Measurements from ENCODE around the gene GMPS. TPM values are rescaled to one million over a fixed set of nuclear protein-coding genes. Genes with fewer than 3 reads are reported as not detected.
"Not testable (repeated sequence)": the region's sequence is repeated elsewhere in the genome, so short reads cannot be mapped to it uniquely, and the experiment has no call there.

The GMPS gene
- total RNA-seq, 1 donor, result 41.3 TPM

DNA sequence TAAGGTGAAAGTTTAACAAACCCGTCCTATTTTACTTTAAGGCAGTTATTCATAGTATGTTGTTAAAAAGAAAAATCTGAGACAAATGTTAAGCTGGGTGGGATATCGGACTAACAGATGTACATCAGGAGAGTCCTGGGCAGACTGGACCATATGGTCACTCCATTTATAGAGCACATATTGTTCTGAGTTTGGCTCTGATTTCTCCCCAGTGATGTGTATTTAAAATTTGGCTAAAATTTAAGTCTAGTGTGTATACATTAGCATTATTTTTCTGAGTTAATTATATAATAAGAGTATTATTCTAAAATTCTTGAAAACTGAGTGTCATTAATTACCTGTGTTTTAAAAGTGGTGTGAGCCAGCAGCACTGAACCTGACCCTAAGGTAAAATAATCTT lies 6.1 kb downstream of the GMPS start:
- TF ChIP-seq, protein P1, sequence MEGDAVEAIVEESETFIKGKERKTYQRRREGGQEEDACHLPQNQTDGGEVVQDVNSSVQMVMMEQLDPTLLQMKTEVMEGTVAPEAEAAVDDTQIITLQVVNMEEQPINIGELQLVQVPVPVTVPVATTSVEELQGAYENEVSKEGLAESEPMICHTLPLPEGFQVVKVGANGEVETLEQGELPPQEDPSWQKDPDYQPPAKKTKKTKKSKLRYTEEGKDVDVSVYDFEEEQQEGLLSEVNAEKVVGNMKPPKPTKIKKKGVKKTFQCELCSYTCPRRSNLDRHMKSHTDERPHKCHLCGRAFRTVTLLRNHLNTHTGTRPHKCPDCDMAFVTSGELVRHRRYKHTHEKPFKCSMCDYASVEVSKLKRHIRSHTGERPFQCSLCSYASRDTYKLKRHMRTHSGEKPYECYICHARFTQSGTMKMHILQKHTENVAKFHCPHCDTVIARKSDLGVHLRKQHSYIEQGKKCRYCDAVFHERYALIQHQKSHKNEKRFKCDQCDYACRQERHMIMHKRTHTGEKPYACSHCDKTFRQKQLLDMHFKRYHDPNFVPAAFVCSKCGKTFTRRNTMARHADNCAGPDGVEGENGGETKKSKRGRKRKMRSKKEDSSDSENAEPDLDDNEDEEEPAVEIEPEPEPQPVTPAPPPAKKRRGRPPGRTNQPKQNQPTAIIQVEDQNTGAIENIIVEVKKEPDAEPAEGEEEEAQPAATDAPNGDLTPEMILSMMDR (IDR thresholded peaks at IDR 0.05; ENCODE audit: extremely low read depth, low read depth, low read length), result no peak
- H4K20me1 ChIP-seq (ENCODE audit: insufficient read depth, low read length), result peaks cover 27% of the 10 kb centered on the region
- H3K27me3 ChIP-seq (ENCODE audit: insufficient read depth, low read length), result no peaks in the 10 kb centered on the region
- H3K4me3 ChIP-seq (ENCODE audit: insufficient read depth, low read length), result no peak overlapping the region
- H3K27ac ChIP-seq (ENCODE audit: low read depth, low read length), result no peak overlapping the region
- no peaks in the 10 kb centered on the region for H3K36me3 ChIP-seq (ENCODE audit: insufficient read depth, low read length)
- H3K4me2 ChIP-seq (ENCODE audit: insufficient read depth, low read length), result no peak overlapping the region
- peaks cover 5% of the 10 kb centered on the region for H3K4me1 ChIP-seq (ENCODE audit: insufficient read depth, low read length)
- no peak for DNase-seq (ENCODE audit: insufficient read length, low spot score, missing footprints)
- H3K79me2 ChIP-seq (ENCODE audit: insufficient read depth, low read length), result peaks cover 99% of the 10 kb centered on the region
- no peak overlapping the region for H2AFZ ChIP-seq (ENCODE audit: low read length)
- no peaks in the 10 kb centered on the region for H3K9me3 ChIP-seq (ENCODE audit: low read depth, low read length)

DNA sequence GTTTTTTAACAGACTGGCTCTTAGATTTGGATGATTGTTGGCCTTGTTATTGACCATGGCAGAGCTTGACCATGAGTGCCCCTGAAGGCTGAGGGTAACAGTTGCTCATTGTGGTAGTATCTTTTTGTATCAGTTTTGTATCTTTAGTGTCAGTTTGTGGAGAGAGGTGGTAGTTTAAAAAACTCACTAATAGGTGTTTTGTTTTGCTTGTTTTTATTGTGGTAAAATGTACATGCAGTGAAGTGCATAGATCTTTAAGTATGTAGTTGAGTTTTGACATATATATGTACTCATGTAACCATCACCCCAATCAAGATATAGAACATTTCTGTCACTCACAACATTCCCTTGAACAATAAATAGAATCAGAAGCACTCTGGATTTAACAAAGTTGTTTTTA lies 9.8 kb downstream of the GMPS start:
- TF ChIP-seq, protein P1 (IDR thresholded peaks at IDR 0.05; ENCODE audit: extremely low read depth, low read depth, low read length), result no peak
- H4K20me1 ChIP-seq (ENCODE audit: insufficient read depth, low read length), result peaks cover 17% of the 10 kb centered on the region
- no peak for DNase-seq (ENCODE audit: insufficient read length, low spot score, missing footprints)
- no peak overlapping the region for H3K4me2 ChIP-seq (ENCODE audit: insufficient read depth, low read length)
- no peak overlapping the region for H3K27ac ChIP-seq (ENCODE audit: low read depth, low read length)
- no peaks in the 10 kb centered on the region for H3K27me3 ChIP-seq (ENCODE audit: insufficient read depth, low read length)
- no peaks in the 10 kb centered on the region for H3K4me1 ChIP-seq (ENCODE audit: insufficient read depth, low read length)
- H3K79me2 ChIP-seq (ENCODE audit: insufficient read depth, low read length), result peaks cover 97% of the 10 kb centered on the region
- no peaks in the 10 kb centered on the region for H3K9me3 ChIP-seq (ENCODE audit: low read depth, low read length)
- no peaks in the 10 kb centered on the region for H3K36me3 ChIP-seq (ENCODE audit: insufficient read depth, low read length)
- no peak overlapping the region for H3K4me3 ChIP-seq (ENCODE audit: insufficient read depth, low read length)
- no peak overlapping the region for H2AFZ ChIP-seq (ENCODE audit: low read length)

DNA sequence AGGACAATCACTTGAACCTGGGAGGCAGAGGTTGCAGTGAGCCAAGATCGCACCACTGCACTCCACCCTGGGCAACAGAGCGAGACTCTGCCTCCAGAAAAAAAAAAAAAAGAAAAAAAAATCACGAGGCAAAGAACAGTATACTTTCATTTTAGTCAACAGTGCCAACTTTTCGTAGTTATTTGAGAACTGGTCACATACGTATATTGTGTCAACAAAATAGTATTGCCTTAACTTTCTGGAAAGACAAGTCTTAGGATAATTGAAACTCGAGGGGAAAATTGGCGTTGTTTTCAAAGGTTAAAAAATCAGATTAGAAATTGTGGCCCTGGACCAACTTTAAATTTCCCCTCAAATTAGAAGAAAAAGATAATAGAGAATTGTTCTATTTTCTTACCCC lies 13.8 kb downstream of the GMPS start:
- TF ChIP-seq, protein P1 (IDR thresholded peaks at IDR 0.05; ENCODE audit: extremely low read depth, low read depth, low read length), result no peak
- Histone ChIP-seq H3K36me3 (ENCODE audit: insufficient read depth, low read length) (no peaks in the 10 kb centered on the region), H3K4me3 (ENCODE audit: insufficient read depth, low read length) (no peak overlapping the region), H3K27me3 (ENCODE audit: insufficient read depth, low read length) (no peaks in the 10 kb centered on the region), H3K9me3 (ENCODE audit: low read depth, low read length) (no peaks in the 10 kb centered on the region), H3K4me1 (ENCODE audit: insufficient read depth, low read length) (no peaks in the 10 kb centered on the region), H3K79me2 (ENCODE audit: insufficient read depth, low read length) (peaks cover 95% of the 10 kb centered on the region), H4K20me1 (ENCODE audit: insufficient read depth, low read length) (peaks cover 9% of the 10 kb centered on the region), H3K4me2 (ENCODE audit: insufficient read depth, low read length) (no peak overlapping the region), H2AFZ (ENCODE audit: low read length) (no peak overlapping the region), H3K27ac (ENCODE audit: low read depth, low read length) (no peak overlapping the region)
- no peak for DNase-seq (ENCODE audit: insufficient read length, low spot score, missing footprints)

DNA sequence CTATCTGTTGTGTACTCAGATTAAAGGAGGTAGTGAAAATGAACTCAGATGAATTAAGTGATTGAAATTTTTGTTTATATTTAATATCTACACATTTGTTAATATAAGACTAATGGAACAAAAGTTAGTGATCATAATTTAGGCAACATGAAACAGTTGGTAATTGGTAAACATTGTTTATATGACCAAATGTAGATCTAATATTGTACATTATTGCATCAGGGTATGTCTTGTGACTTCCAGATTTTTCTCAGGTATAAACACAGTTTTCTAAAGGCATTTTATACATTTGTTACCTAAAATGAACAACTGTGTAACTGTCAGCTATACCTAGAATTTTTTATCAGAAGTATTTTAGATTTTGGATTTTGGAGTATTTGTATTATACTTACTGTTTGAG lies 14.8 kb downstream of the GMPS start:
- no peaks in the 10 kb centered on the region for H3K9me3 ChIP-seq (ENCODE audit: low read depth, low read length)
- H3K4me3 ChIP-seq (ENCODE audit: insufficient read depth, low read length), result no peak overlapping the region
- TF ChIP-seq, protein P1 (IDR thresholded peaks at IDR 0.05; ENCODE audit: extremely low read depth, low read depth, low read length), result no peak
- no peaks in the 10 kb centered on the region for H3K36me3 ChIP-seq (ENCODE audit: insufficient read depth, low read length)
- H3K27ac ChIP-seq (ENCODE audit: low read depth, low read length), result no peak overlapping the region
- H2AFZ ChIP-seq (ENCODE audit: low read length), result no peak overlapping the region
- no peak overlapping the region for H3K4me2 ChIP-seq (ENCODE audit: insufficient read depth, low read length)
- no peak for DNase-seq (ENCODE audit: insufficient read length, low spot score, missing footprints)
- peaks cover 6% of the 10 kb centered on the region for H3K4me1 ChIP-seq (ENCODE audit: insufficient read depth, low read length)
- H3K27me3 ChIP-seq (ENCODE audit: insufficient read depth, low read length), result no peaks in the 10 kb centered on the region
- peaks cover 95% of the 10 kb centered on the region for H3K79me2 ChIP-seq (ENCODE audit: insufficient read depth, low read length)
- H4K20me1 ChIP-seq (ENCODE audit: insufficient read depth, low read length), result peaks cover 7% of the 10 kb centered on the region

DNA sequence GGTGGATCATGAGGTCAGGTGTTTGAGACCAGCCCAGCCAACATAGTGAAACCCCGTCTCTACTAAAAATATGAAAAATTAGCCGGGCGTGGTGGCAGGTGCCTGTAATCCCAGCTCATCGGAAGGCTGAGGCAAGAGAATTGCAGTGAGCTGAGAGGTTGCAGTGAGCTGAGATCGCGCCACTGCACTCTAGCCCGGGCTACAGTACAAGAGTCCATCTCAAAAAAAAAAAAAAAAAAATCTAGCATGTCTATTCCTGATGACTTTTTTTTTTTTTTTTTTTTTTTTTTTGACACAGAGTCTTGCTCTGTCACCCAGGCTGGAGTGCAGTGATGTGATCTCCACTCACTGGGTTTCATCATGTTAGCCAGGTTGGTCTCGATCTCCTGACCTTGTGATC lies 15.9 kb downstream of the GMPS start:
- Histone ChIP-seq H3K4me1 (ENCODE audit: insufficient read depth, low read length) (peaks cover 12% of the 10 kb centered on the region), H4K20me1 (ENCODE audit: insufficient read depth, low read length) (peaks cover 12% of the 10 kb centered on the region), H3K79me2 (ENCODE audit: insufficient read depth, low read length) (peaks cover 96% of the 10 kb centered on the region)
- H3K9me3 ChIP-seq (ENCODE audit: low read depth, low read length); H3K4me3 ChIP-seq (ENCODE audit: insufficient read depth, low read length); H3K36me3 ChIP-seq (ENCODE audit: insufficient read depth, low read length); H2AFZ ChIP-seq (ENCODE audit: low read length); H3K27me3 ChIP-seq (ENCODE audit: insufficient read depth, low read length); H3K27ac ChIP-seq (ENCODE audit: low read depth, low read length); DNase-seq (ENCODE audit: insufficient read length, low spot score, missing footprints); H3K4me2 ChIP-seq (ENCODE audit: insufficient read depth, low read length): not testable (repeated sequence)
